ENCODE results near the gene SLC22A3.
"Not testable (repeated sequence)": the region's sequence is repeated elsewhere in the genome, so short reads cannot be mapped to it uniquely, and the experiment has no call there.

Gene SLC22A3

GRCh38 chr6:160373601-160374000 lies 25.4 kb downstream of the SLC22A3 start:
- not testable (repeated sequence) for H3K4me3 ChIP-seq (ENCODE audit: low read depth, low read length); H3K18ac ChIP-seq (ENCODE audit: low read length); DNase-seq; H2BK120ac ChIP-seq (ENCODE audit: insufficient read depth, low read length, poor library complexity); H3K27ac ChIP-seq (ENCODE audit: low read depth, low read length); H4K8ac ChIP-seq (ENCODE audit: low read depth, low read length); H4K91ac ChIP-seq (ENCODE audit: low read depth, low read length); H3K14ac ChIP-seq (ENCODE audit: low read length); H2AFZ ChIP-seq (ENCODE audit: insufficient read depth, low read length, poor library complexity); H3K4me2 ChIP-seq (ENCODE audit: low read length); H3K79me1 ChIP-seq (ENCODE audit: low read length); H2AK5ac ChIP-seq (ENCODE audit: low read length); H3K27me3 ChIP-seq (ENCODE audit: insufficient read depth, low read length); H3K9ac ChIP-seq (ENCODE audit: low read length); H3K36me3 ChIP-seq (ENCODE audit: control insufficient read depth in 1 of 2, insufficient read depth in 2 of 2, low read length in 2 of 2); H3K9me3 ChIP-seq (ENCODE audit: insufficient read depth, low read depth, low read length); H3K4me1 ChIP-seq (ENCODE audit: control insufficient read depth in 1 of 2, insufficient read depth in 2 of 2, low read length in 2 of 2); H3K23ac ChIP-seq (ENCODE audit: low read length); H4K12ac ChIP-seq (ENCODE audit: low read depth, low read length); H3K79me2 ChIP-seq (ENCODE audit: control insufficient read depth, insufficient read depth, low read length, poor library complexity); H2BK12ac ChIP-seq (ENCODE audit: low read length); H2BK5ac ChIP-seq (ENCODE audit: low read depth, low read length, poor library complexity); H3K4ac ChIP-seq (ENCODE audit: low read depth, low read length)
- no CpG with 5 or more reads among the region's 4 CpGs for WGBS (ENCODE audit: extremely low coverage, insufficient coverage, insufficient read length)

GRCh38 chr6:160374836-160375560 lies 26.8 kb downstream of the SLC22A3 start:
- Histone ChIP-seq H2BK5ac (ENCODE audit: low read depth, low read length, poor library complexity) (no peak overlapping the region), H2AK5ac (ENCODE audit: low read length) (no peak overlapping the region), H3K27me3 (ENCODE audit: insufficient read depth, low read length) (no peaks in the 10 kb centered on the region), H2AFZ (ENCODE audit: insufficient read depth, low read length, poor library complexity) (no peak overlapping the region), H3K18ac (ENCODE audit: low read length) (no peak overlapping the region), H3K14ac (ENCODE audit: low read length) (no peak overlapping the region), H3K4me1 (ENCODE audit: control insufficient read depth in 1 of 2, insufficient read depth in 2 of 2, low read length in 2 of 2) (no peaks in the 10 kb centered on the region), H3K9ac (ENCODE audit: low read length) (no peak overlapping the region), H4K12ac (ENCODE audit: low read depth, low read length) (no peak overlapping the region), H4K8ac (ENCODE audit: low read depth, low read length) (no peak overlapping the region), H3K27ac (ENCODE audit: low read depth, low read length) (no peak overlapping the region), H3K36me3 (ENCODE audit: control insufficient read depth in 1 of 2, insufficient read depth in 2 of 2, low read length in 2 of 2) (no peaks in the 10 kb centered on the region), H2BK120ac (ENCODE audit: insufficient read depth, low read length, poor library complexity) (no peak overlapping the region), H3K9me3 (ENCODE audit: insufficient read depth, low read depth, low read length) (no peaks in the 10 kb centered on the region), H4K91ac (ENCODE audit: low read depth, low read length) (no peak overlapping the region), H3K4me3 (ENCODE audit: low read depth, low read length) (no peak overlapping the region), H3K79me1 (ENCODE audit: low read length) (no peaks in the 10 kb centered on the region), H2BK12ac (ENCODE audit: low read length) (no peak overlapping the region), H3K4me2 (ENCODE audit: low read length) (no peak overlapping the region), H3K79me2 (ENCODE audit: control insufficient read depth, insufficient read depth, low read length, poor library complexity) (no peaks in the 10 kb centered on the region), H3K23ac (ENCODE audit: low read length) (no peak overlapping the region), H3K4ac (ENCODE audit: low read depth, low read length) (no peak overlapping the region)
- WGBS (ENCODE audit: extremely low coverage, insufficient coverage, insufficient read length), result no CpG with 5 or more reads among the region's 3 CpGs
- DNase-seq, result no peak

DNA sequence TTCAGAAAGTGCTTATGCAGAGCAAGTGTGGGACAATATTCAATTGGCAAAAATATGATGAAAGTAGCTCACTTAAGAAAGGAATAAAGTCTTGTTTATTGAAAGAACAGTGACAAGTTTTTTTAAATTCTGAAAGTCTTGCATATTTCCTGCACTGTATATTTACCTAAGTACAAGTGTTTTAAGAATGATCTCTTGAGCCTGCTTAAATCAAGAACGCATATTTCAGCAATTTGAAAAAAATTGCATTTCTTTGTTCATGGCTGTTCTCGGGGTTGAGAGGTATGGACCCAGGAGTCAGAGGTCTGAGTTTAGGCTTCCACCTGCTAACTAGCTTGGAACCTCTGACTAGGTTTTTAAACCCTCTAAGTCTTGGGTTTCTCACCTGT lies 27.4 kb downstream of the SLC22A3 start:
- Histone ChIP-seq H2BK5ac (ENCODE audit: low read depth, low read length, poor library complexity) (no peak overlapping the region), H3K4me1 (ENCODE audit: control insufficient read depth in 1 of 2, insufficient read depth in 2 of 2, low read length in 2 of 2) (no peaks in the 10 kb centered on the region), H3K4me3 (ENCODE audit: low read depth, low read length) (no peak overlapping the region), H3K27me3 (ENCODE audit: insufficient read depth, low read length) (no peaks in the 10 kb centered on the region), H3K18ac (ENCODE audit: low read length) (no peak overlapping the region), H3K9me3 (ENCODE audit: insufficient read depth, low read depth, low read length) (no peaks in the 10 kb centered on the region), H3K9ac (ENCODE audit: low read length) (no peak overlapping the region), H4K8ac (ENCODE audit: low read depth, low read length) (no peak overlapping the region), H3K27ac (ENCODE audit: low read depth, low read length) (no peak overlapping the region), H2BK120ac (ENCODE audit: insufficient read depth, low read length, poor library complexity) (no peak overlapping the region), H4K91ac (ENCODE audit: low read depth, low read length) (no peak overlapping the region), H3K36me3 (ENCODE audit: control insufficient read depth in 1 of 2, insufficient read depth in 2 of 2, low read length in 2 of 2) (no peaks in the 10 kb centered on the region), H2BK12ac (ENCODE audit: low read length) (no peak overlapping the region), H3K4ac (ENCODE audit: low read depth, low read length) (no peak overlapping the region), H3K14ac (ENCODE audit: low read length) (no peak overlapping the region), H2AFZ (ENCODE audit: insufficient read depth, low read length, poor library complexity) (no peak overlapping the region), H4K12ac (ENCODE audit: low read depth, low read length) (no peak overlapping the region), H2AK5ac (ENCODE audit: low read length) (no peak overlapping the region), H3K79me1 (ENCODE audit: low read length) (no peaks in the 10 kb centered on the region), H3K79me2 (ENCODE audit: control insufficient read depth, insufficient read depth, low read length, poor library complexity) (no peaks in the 10 kb centered on the region), H3K23ac (ENCODE audit: low read length) (no peak overlapping the region), H3K4me2 (ENCODE audit: low read length) (no peak overlapping the region)
- no CpG with 5 or more reads among the region's 2 CpGs for WGBS (ENCODE audit: extremely low coverage, insufficient coverage, insufficient read length)
- DNase-seq, result no peak

- Histone ChIP-seq H4K12ac (ENCODE audit: low read depth, low read length) (no peak overlapping the region), H3K27me3 (ENCODE audit: insufficient read depth, low read length) (no peaks in the 10 kb centered on the region), H3K4me2 (ENCODE audit: low read length) (no peak overlapping the region), H3K14ac (ENCODE audit: low read length) (no peak overlapping the region), H3K23ac (ENCODE audit: low read length) (no peak overlapping the region), H3K18ac (ENCODE audit: low read length) (no peak overlapping the region), H3K27ac (ENCODE audit: low read depth, low read length) (no peak overlapping the region), H2BK120ac (ENCODE audit: insufficient read depth, low read length, poor library complexity) (no peak overlapping the region), H4K8ac (ENCODE audit: low read depth, low read length) (no peak overlapping the region), H2AFZ (ENCODE audit: insufficient read depth, low read length, poor library complexity) (no peak overlapping the region), H3K4me1 (ENCODE audit: control insufficient read depth in 1 of 2, insufficient read depth in 2 of 2, low read length in 2 of 2) (no peaks in the 10 kb centered on the region), H2BK12ac (ENCODE audit: low read length) (no peak overlapping the region), H3K79me2 (ENCODE audit: control insufficient read depth, insufficient read depth, low read length, poor library complexity) (no peaks in the 10 kb centered on the region), H3K36me3 (ENCODE audit: control insufficient read depth in 1 of 2, insufficient read depth in 2 of 2, low read length in 2 of 2) (no peaks in the 10 kb centered on the region), H4K91ac (ENCODE audit: low read depth, low read length) (no peak overlapping the region), H2AK5ac (ENCODE audit: low read length) (no peak overlapping the region), H3K4me3 (ENCODE audit: low read depth, low read length) (no peak overlapping the region), H3K9ac (ENCODE audit: low read length) (no peak overlapping the region), H2BK5ac (ENCODE audit: low read depth, low read length, poor library complexity) (no peak overlapping the region), H3K4ac (ENCODE audit: low read depth, low read length) (no peak overlapping the region), H3K79me1 (ENCODE audit: low read length) (no peaks in the 10 kb centered on the region), H3K9me3 (ENCODE audit: insufficient read depth, low read depth, low read length) (no peaks in the 10 kb centered on the region)
- no CpG with 5 or more reads among the region's 2 CpGs for WGBS (ENCODE audit: extremely low coverage, insufficient coverage, insufficient read length)
- no peak for DNase-seq
Observed at GRCh38 chr6:160376445-160376844, 28.3 kb downstream of the SLC22A3 start.
